Fibroblast of mammary gland (primary cell): ENCODE data around the gene TNS3.

Experiments
- DNase-seq: peaks from one replicate; pipeline ENCODE4 v3.0.0-alpha.2; 2010; ENCODE audit warnings: low read depth
- H3K4me3 ChIP-seq: 2 replicates; pipeline ENCODE4 v1.5.1; 2011; ENCODE audit warnings: low read depth, mild to moderate bottlenecking, low read length, moderate library complexity; ENCODE audit not compliant: control insufficient read depth
- CTCF ChIP-seq: conservative IDR thresholded peaks from 2 replicates; pipeline ENCODE4 v1.5.1; 2011; ENCODE audit warnings: low read depth, low read length, inconsistent platforms; ENCODE audit not compliant: control insufficient read depth, insufficient read depth

TNS3 gene

GRCh38 chr7:47622946-47623640, 41.2 kb upstream of the TNS3 start:
- peak; percentile 95 for DNase-seq
- TF ChIP-seq CTCF = no peak
- no peak overlapping the region for H3K4me3 ChIP-seq

GRCh38 chr7:47622586-47622945, 40.7 kb upstream of the TNS3 start:
- H3K4me3 ChIP-seq = no peak overlapping the region
- DNase-seq = no peak
- no peak for TF ChIP-seq CTCF

- no peak for DNase-seq
- no peak for TF ChIP-seq CTCF
- no peak overlapping the region for H3K4me3 ChIP-seq
These were observed 40.2 kb upstream of the TNS3 start for GRCh38 chr7:47621979-47622561.

- TF ChIP-seq CTCF = no peak
- H3K4me3 ChIP-seq = no peak overlapping the region
- DNase-seq = no peak
These were observed 39.4 kb upstream of the TNS3 start for GRCh38 chr7:47621347-47621746.

DNA sequence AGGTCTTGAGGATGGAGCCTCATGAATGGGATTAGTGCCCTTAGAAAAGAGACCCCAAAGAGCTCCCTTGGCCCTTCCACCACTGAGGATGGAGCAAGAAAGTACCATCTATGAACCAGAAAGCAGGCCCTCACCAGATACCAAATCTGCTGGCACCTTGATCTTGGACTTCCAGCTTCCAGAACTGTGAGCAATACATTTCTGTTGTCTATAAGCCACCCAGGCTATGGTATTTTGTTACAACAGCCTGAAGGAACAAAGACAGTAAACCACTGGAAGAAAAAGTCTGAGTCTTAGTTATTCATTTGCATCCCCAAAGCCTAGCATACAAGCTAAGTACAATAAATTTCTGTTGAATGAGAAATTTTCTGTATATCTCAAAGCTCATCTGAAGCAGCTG, 37.9 kb upstream of the TNS3 start:
- TF ChIP-seq CTCF = no peak
- H3K4me3 ChIP-seq = no peak overlapping the region
- no peak for DNase-seq

GRCh38 chr7:47617131-47617530, 35.2 kb upstream of the TNS3 start:
- TF ChIP-seq CTCF = no peak
- no peak for DNase-seq
- H3K4me3 ChIP-seq = no peak overlapping the region
